SH-SY5Y (cell line): ENCODE data around the gene ACO2.

Experiments
- GATA2 ChIP-seq: IDR thresholded peaks from 2 replicates; pipeline ENCODE4 v1.6.1; 2011; ENCODE audit warnings: mild to moderate bottlenecking, low read depth, low read length
- GATA3 ChIP-seq: IDR thresholded peaks from 2 replicates; pipeline ENCODE4 v1.6.1; 2011; ENCODE audit warnings: low read depth, mild to moderate bottlenecking, low read length, moderate library complexity

Gene ACO2

DNA sequence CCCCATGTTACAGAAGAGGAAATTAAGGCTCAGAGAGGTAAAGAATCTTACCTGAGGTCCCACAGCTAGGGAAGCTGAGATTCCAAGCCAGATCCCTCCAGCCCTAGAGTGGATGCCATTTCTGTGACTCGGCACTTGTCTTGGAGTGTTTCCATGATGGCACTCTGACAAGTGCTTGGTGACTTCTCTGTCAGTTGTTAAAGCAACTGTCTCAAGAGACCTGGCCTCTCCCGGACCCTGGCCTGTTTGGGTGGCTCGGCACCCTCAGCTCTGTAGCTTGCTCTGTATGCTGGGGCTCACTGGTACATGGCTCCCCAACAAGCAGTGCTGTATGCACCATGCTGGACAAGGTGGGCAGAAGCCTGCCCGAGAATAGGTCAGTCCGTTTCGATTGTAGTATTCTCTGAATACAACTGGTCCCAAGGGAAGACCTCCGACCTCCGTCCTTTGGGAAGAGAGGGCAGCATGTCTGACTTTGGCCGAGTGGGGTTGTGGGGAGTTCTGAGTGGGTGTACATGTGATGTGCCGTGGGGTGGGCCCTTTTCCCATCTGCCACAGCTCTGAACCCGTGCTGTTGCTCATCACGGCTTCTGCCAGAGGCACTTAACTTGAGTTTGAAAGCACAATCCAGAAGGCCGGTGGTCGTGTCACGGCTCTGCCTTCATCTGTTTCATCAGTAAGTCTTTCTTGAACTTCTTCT, 12.4 kb downstream of the ACO2 start:
- TF ChIP-seq GATA2, result no peak
- no peak for TF ChIP-seq GATA3

DNA sequence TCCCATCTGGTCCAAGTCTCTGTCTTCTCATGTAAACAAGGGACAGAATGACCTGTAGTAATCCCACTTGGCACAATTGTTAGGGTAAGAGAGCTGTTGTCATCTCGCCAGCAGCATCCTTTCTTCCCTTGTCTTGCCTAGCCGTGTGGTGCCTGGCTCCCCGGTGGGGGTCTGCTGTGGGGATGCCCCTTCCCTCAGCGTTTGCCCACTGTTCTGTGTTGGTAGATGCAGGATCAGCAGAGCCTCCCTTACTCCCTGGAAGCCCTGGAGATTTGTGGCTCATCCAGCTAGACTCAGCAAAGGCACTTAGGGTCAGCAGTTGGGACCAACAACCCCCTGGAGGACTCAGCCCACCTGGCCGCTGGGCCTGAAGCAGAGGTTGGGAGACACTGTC, 13.0 kb downstream of the ACO2 start:
- TF ChIP-seq GATA2 (no peak), GATA3 (no peak)

DNA sequence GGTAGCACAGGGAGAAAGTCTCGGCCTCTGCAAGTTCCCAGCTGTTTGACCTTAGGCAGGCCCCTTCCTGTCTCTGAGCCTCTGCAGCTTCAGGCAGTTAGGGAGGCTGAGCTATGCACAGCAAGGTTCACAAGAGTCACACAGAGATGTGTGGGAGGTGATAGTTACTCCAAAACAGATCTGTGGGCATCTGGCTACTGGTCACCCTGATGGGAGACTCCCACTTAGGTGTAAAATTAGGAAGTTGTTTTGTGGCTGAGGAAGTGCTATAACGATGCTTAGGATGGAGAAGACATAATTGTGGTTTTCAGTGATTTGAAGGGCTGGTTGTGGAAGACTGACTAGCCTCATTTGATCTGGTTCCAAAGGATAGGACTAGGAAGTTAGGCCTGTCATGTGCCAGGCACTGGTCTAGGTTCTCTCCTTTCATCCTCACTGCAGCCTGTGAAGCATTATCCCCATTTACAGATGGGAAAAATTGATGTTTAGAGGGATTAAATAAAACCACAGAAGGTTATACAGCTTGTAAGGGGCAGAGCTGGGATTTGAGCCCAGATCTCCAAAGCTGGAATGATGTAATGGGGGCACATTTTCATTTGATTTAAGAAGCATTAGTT, 13.5 kb downstream of the ACO2 start:
- TF ChIP-seq GATA2 (no peak), GATA3 (no peak)

DNA sequence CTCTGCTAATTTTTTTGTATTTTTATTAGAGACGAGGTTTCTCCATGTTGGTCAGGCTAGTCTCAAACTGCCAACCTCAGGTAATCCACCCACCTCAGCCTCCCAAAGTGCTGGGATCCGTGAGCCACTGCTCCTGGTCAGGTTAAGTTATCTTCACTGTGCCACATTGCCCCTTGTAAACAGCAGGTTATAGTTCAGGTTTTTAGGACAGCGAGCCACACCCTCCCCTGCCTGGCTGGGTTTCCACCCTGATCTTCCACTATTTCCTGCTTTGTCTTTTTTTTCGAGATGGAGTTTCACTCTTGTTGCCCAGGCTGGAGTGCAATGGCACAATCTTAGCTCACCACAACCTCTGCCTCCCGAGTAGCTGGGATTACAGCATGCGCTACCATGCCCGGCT, 16.1 kb downstream of the ACO2 start:
- TF ChIP-seq GATA3 (no peak), GATA2 (no peak)

DNA sequence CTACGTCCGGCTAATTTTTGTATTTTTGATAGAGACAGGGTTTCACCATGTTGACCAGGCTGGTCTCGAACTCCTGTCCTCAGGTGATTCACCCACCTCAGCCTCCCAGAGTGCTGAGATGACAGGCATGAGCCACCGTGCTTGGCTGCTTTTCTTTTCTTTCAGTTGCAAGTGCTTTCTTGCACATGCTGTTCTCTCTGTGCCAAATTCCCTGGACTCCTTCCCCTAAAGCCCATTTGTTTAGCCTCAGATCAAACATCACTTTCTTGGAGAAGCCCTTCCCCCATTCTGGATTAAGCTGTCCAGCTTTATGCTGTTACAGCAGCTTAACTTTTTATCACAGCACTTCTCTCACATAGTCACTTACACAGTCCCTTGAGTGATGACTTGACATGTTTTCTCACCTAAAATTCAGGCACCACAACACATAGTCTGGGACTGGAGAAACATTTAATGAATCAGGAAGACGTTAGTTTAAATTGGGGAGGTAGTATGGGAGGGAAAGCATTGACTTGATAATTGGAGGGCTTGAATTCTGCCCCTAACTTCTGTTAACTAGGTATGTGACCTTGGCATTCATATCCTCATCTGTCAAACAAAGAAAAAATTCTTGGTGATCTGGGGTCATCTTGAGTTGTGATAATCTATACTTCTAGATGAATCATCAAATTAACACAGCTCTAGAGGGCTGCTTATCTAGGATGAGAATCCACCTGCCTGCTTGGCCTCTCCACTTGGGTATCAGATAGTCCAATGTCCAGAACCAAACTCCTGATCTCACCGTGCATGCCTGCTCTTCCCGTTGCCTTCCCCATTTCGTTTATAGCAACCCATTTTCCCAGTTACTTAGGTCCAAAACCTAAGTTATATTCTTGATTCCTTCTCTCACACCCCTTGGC, 18.4 kb downstream of the ACO2 start:
- TF ChIP-seq GATA2 (no peak), GATA3 (no peak)

DNA sequence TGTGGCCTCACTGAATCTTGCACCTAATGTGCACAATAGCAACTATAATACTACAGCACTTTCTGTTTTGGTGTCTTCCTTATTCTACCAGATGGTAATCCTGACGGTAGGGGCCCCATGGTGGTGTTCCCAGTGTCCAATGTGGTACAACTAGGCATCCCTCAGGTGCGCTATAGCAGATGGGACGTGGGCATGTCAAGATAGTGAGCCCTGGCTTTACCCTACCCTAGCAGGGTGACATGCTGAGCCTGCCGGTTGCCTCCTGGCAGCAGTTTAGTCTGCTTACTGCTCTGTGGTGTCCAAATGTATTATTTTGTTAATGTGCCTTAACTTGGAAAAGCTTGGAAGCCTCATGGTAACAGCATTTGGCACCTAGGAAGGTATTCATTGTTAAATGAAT, 19.2 kb downstream of the ACO2 start:
- no peak for TF ChIP-seq GATA3
- no peak for TF ChIP-seq GATA2

DNA sequence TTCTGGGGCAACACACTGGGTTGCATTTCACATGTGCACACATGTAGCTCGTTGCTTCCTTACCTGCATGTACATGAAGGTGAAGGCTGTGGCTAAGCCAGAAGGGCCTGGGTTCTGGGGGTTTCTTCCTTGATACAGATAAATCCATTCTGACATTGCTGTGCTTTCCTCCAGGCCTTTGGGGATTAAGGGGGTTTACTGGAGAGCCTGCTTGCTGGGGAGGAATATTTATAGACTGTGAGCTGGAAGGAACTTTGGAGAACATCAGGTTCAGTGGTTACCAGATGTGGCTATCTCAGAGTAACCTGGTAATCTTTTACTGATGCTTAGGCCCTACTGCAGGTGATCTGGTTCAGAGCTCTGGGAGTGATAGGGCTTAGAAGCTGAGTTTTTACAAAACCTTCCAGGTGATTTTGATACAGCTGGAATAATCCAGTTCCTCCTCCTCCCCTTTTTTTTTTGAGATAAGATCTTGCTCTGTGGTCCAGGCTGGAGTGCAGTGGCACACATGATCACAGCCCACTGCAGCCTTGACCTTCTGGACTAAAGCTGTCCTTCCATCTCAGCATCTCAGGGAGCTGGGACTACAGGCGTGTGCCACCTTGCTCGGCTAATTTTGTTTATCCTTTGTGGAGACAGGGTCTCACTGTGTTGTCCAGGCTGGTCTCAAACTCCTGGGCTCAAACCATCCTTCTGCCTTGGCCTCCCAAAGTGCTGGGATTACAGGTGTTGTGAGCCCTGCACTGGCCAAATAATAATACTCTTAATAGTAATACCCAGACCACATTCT, 19.9 kb downstream of the ACO2 start:
- TF ChIP-seq GATA2 (0 out of 2 replicates have a peak, but pooled peaks have one; percentile 27), GATA3 (no peak)

DNA sequence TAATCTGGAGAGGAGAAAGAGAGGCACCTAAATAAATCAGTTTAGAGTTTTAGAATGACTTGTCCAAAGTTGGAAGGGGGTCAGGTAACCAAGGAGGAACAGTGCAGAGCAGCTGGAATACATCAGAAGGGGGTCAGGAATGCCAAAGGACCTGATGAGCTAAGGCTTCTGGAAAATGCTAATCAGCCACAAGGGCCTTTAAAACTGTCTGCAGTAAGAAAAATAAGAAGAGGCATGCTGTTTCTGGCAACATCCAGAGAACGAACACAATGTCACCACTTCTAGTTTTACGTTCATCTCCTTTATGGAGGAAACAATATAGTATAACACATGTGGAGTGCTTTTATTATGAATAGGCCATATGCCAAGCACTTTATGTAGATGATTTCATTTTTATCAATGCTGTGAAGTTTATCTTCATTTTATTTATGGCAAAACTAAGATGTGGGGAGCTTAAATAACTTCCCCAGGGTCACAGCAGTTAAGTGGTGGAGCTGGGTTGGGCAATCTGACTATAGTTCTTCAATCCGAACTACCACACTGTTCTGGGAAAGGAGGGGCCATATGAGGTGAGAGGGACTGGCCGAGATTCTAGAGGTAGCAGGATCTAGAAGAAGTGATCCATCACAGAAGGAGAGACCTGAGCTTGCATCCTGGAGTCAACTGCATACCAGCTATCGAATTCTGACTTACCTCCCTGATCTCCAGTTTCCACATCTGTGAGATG, 22.6 kb downstream of the ACO2 start:
- TF ChIP-seq GATA3, result no peak
- no peak for TF ChIP-seq GATA2

DNA sequence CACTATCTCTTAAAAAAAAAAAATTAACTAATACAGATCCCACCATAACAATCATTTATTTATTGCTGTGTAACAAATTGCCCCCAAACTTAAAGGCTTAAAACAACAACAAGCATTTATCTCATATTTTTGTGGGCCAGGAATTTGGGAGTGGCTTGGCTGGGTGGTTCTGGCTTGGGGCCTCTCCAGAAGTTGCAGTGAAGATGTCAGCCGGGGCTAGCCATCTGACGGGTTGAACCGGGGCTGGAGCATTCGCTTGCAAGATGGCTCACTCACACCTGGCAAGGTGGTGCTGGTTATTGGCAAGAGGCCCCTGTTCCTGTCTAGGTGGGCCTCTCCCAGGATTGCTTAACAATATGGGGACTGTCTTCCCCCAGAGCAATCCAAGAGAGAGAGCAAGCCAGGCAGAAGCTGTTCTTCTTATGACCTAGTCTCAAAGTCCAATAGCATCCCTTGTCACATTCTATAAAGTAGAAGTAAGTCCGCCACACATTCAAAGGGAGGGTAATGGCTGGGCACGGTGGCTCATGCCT, 29.5 kb downstream of the ACO2 start:
- TF ChIP-seq GATA2 (no peak), GATA3 (no peak)

DNA sequence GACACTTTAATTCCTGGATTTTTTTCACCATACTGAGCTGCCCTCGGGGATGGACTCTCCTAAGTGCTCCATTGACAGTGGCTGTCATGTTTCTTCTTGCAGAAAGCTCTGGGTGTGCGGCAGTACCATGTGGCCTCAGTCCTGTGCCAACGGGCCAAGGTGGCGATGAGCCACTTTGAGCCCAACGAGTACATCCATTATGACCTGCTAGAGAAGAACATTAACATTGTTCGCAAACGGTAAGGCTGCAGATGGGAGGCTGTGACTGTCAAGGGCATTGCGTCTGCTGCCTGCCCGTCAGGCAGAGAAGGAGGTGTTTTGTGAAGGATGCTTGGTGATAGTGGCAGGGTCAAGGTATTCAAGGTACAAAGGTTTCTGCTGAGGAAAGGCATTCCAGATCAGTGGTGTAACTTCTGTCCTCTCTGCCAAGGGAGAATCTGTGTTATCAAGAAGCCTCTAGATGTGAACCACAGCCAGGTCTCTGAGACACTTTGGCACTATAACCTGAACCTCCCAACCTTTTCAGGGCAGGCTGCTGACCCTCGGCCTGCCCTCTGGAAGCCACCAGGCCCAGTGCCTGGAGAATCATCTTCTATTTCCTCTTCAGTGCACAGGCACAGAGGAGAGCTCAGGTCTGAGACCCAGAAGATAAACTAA, 30.8 kb downstream of the ACO2 start:
- TF ChIP-seq GATA2 (no peak), GATA3 (no peak)

DNA sequence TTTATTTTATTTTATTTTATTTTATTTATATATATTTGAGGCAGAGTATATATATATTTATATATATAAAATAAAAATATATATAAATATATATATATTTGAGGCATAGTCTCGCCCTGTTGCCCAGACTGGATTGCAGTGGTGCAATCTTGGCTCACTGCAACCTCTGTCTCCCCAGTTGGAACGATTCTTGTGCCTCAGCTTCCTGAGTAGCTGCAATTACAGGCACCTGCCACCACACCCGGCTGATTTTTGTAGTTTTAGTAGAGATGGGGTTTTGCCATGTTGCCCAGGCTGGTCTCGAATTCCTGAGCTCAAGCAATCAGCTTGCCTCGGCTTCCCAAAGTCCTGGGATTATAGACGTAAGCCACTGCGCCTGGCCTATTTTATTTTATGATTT, 31.4 kb downstream of the ACO2 start:
- TF ChIP-seq GATA2 (no peak), GATA3 (no peak)

DNA sequence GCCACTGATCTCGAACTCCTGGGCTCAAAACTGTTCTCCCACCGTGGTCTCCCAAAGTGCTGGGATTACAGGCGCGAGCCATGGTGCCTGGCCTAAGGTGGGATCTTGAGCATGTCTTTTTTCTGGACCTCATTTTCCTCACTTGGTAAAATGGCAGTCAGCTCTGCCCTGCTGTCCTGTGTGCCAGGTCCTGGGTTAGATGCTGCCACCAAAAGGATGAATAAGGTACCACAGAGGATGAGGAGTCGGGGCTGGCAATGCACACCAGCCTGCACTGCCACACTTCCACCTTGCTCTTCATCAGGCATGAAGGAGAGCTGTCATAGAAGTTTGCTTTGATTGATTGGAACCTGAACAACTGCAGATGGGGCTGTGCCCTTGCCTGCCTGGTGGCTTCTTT, 32.3 kb downstream of the ACO2 start:
- TF ChIP-seq GATA2, result no peak
- no peak for TF ChIP-seq GATA3
